Gastroesophageal sphincter (tissue), 4 donors: ENCODE measurements around the gene JAKMIP2. TPM values are rescaled to one million over a fixed set of nuclear protein-coding genes. Genes with fewer than 3 reads are reported as not detected.

Experiments used
- ATAC-seq: fragments of 150-250 bp; one replicate; pipeline ENCODE4 v1.9.1; 2016; ENCODE audit warnings: mild to moderate bottlenecking, moderate library complexity
- H3K27ac ChIP-seq, 4 donors: fragments of 200-600 bp; sonication (generic) in 3 of 4; 1 replicate in 3 of 4; 2 replicates in 1 of 4; pipeline ENCODE4 v1.5.1; 2016 to 2019
- H3K27me3 ChIP-seq: fragments of 200-600 bp; sonication (generic); one replicate; pipeline ENCODE4 v1.5.1; 2019
- H3K36me3 ChIP-seq, 2 donors: fragments of 200-600 bp; sonication (generic); one replicate each; pipeline ENCODE4 v1.5.1; 2019; ENCODE audit warnings: control low read depth in 1 of 2
- H3K4me1 ChIP-seq, 3 donors: fragments of 200-600 bp; sonication (generic); 1 replicate in 2 of 3; 2 replicates in 1 of 3; pipeline ENCODE4 v1.5.1; 2016 to 2019; ENCODE audit warnings: control low read depth in 2 of 3
- H3K4me3 ChIP-seq, 2 donors: fragments of 200-600 bp; sonication (generic); one replicate each; pipeline ENCODE4 v1.5.1; 2019; ENCODE audit warnings: mild to moderate bottlenecking in 1 of 2, moderate library complexity in 1 of 2
- H3K9me3 ChIP-seq, 3 donors: fragments of 200-600 bp; sonication (generic); one replicate each; pipeline ENCODE4 v1.5.1; 2017 to 2019; ENCODE audit warnings: control low read depth in 2 of 3
- EP300 ChIP-seq: sonication (generic); formaldehyde crosslinking; IDR thresholded peaks from one replicate; pipeline ENCODE4 v1.6.1; 2017; ENCODE audit warnings: antibody characterized with exemption, mild to moderate bottlenecking
- POLR2A ChIP-seq, 2 donors: fragments of 450-650 bp; IDR thresholded peaks; one replicate each; pipeline ENCODE4 v1.6.1; 2017; ENCODE audit warnings: antibody characterized with exemption in 2 of 2, mild to moderate bottlenecking in 2 of 2, moderate library complexity in 1 of 2
- POLR2AphosphoS5 ChIP-seq: sonication (generic); formaldehyde crosslinking; IDR thresholded peaks from one replicate; pipeline ENCODE4 v1.6.1; 2017; ENCODE audit warnings: antibody characterized with exemption
- WGBS, 2 donors: methylation state at CpG; one replicate each; pipeline ENCODE4 v1.1.5; 2018; ENCODE audit warnings: low coverage in 1 of 2; 5-methylcytosine and 5-hydroxymethylcytosine counted together
- total RNA-seq, 4 donors: library from RNA; depleted of rRNA; stranded (reverse); fragments of >200 nt; gene quantifications; one replicate each; pipeline ENCODE4 v1.1.0, GENCODE V29; 2016
- TF ChIP-seq, protein P1 (sequence below), 4 experiments: fragments of 200-600 bp in 2 of 4; fragments of 450-650 bp in 2 of 4; sonication (generic) in 1 of 4; IDR thresholded peaks; one replicate each; pipeline ENCODE4 v1.5.1; 2017 to 2019; ENCODE audit warnings: antibody characterized with exemption in 4 of 4, mild to moderate bottlenecking in 2 of 4, moderate library complexity in 2 of 4

Gene JAKMIP2
- total RNA-seq, 4 donors from 2014 or later = 0.62 to 2.3 (median 0.79) TPM

DNA sequence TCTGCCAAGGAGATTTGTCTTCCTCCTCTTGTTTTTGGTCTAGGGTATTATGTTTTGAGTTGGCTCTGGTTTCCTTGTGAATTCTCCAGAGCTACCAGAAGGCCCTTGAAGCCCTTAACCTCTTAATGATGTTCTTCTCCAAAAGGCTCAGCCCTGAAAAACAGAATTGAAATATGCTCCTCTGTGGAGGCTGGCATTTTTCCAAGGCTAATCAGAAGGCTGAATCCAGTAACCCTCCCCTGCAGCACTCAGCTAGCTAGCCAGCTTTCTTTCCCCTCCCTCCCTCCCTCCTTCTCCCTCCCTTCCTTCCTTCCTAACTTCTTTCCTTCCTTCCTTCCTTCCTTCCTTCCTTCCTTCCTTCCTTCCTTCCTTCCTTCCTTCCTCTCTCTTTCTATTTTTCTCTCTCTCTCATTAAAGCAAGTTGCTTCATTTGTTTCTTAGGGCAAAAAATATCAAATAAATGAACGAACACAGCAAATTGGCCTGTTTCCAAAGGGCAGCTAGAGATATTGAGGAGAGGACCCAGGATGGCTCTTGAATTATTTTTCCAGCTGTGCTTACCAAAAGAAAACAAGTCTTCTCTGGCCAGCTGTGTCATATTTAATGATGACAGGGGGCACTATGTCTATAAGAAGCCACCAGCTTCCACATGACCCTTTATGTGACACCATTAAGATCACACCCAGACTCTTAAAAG, 38.7 kb downstream of the JAKMIP2 start:
- Histone ChIP-seq H3K27me3 (no peaks in the 10 kb centered on the region), H3K36me3 (no peaks in the 10 kb centered on the region), H3K4me3 (no peak overlapping the region), H3K27ac (no peak overlapping the region), H3K9me3 (no peaks in the 10 kb centered on the region), H3K4me1 (no peaks in the 10 kb centered on the region)
- 25% methylated on average over 1 of the region's 1 CpG; no CpG with 5 or more reads in 1 of the 2 donors for WGBS, 2 donors
- TF ChIP-seq POLR2A (IDR thresholded peaks at IDR 0.05) (no peak), POLR2AphosphoS5 (no peak)
- TF ChIP-seq, protein P1, sequence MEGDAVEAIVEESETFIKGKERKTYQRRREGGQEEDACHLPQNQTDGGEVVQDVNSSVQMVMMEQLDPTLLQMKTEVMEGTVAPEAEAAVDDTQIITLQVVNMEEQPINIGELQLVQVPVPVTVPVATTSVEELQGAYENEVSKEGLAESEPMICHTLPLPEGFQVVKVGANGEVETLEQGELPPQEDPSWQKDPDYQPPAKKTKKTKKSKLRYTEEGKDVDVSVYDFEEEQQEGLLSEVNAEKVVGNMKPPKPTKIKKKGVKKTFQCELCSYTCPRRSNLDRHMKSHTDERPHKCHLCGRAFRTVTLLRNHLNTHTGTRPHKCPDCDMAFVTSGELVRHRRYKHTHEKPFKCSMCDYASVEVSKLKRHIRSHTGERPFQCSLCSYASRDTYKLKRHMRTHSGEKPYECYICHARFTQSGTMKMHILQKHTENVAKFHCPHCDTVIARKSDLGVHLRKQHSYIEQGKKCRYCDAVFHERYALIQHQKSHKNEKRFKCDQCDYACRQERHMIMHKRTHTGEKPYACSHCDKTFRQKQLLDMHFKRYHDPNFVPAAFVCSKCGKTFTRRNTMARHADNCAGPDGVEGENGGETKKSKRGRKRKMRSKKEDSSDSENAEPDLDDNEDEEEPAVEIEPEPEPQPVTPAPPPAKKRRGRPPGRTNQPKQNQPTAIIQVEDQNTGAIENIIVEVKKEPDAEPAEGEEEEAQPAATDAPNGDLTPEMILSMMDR (IDR thresholded peaks at IDR 0.05) = no peak
- no peak for ATAC-seq

DNA sequence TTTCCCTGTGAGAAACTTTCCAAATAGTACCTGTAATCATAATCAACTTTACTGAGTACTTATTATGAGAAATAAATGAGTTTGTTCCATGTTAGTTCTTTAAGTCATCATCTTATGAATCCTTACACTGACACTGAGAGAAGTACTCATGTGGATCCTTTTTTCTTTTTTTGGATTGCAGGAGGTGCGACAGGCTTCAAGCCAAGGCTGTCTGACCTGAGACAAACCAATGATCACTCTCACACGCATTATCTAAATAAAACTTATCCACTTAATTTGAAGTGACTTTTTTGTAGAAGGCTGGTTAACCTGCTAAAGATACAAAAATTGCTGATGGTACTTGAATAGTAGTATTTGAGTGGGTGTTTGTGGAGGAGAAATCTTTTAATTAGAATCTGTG, 39.5 kb downstream of the JAKMIP2 start:
- no peaks in the 10 kb centered on the region for H3K4me1 ChIP-seq
- no peak overlapping the region for H3K4me3 ChIP-seq
- H3K27me3 ChIP-seq = no peaks in the 10 kb centered on the region
- no peak for ATAC-seq
- H3K9me3 ChIP-seq = no peaks in the 10 kb centered on the region
- no peak overlapping the region for H3K27ac ChIP-seq
- WGBS, 2 donors = 26 to 61% methylated on average over 2 of the region's 2 CpGs
- TF ChIP-seq EP300 (no peak), POLR2A (IDR thresholded peaks at IDR 0.05) (no peak), POLR2AphosphoS5 (no peak)
- TF ChIP-seq, protein P1 (IDR thresholded peaks at IDR 0.05) = no peak
- no peaks in the 10 kb centered on the region for H3K36me3 ChIP-seq

DNA sequence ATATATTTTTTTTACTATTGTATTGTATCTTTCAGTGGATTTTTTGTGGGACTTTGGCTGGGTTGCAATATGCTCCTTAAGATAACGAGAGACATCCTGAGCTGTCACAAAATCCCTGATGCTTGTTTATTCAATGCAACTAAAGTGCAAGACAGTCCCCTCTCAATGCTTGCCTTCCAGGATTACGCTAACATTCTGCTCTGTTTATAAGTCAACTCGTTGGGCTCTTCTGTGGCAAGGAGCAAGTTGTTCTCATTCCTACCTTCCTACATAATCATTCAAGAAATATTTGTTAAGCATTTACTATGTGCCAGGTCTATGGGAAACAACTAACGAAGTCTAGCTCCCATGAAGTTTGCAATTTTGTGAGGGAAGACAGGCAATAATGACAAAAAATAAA, 40.4 kb downstream of the JAKMIP2 start:
- Histone ChIP-seq H3K9me3 (no peaks in the 10 kb centered on the region), H3K36me3 (no peaks in the 10 kb centered on the region), H3K4me3 (no peak overlapping the region), H3K27ac (no peak overlapping the region), H3K4me1 (no peaks in the 10 kb centered on the region), H3K27me3 (no peaks in the 10 kb centered on the region)
- WGBS, 2 donors = 68 to 86% methylated on average over 3 to 4 of the region's 4 CpGs
- TF ChIP-seq, protein P1 (IDR thresholded peaks at IDR 0.05) = no peak
- TF ChIP-seq POLR2A (IDR thresholded peaks at IDR 0.05) = no peak
- ATAC-seq = no peak

DNA sequence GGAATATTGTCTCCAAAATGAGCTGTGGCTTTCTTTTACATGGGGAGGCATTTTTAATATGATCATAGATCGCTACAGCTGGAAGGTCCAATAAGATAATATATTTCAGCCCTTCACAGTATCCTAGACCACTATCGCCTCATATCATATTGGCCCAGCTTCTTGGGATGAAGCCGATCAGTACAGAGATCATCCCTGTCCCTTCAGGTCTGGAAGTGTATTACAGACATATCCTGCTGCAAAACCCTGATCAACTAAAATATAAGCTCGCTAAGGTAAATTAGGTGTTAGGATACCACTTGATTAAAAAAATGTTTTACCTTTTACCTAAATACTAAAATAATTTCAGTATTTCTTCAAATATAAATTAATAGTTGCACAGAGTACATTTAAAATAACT, 41.7 kb downstream of the JAKMIP2 start:
- no peaks in the 10 kb centered on the region for H3K9me3 ChIP-seq
- H3K27ac ChIP-seq = no peak overlapping the region
- H3K36me3 ChIP-seq = no peaks in the 10 kb centered on the region
- WGBS, 2 donors = 94 to 100% methylated on average over 2 to 4 of the region's 4 CpGs
- no peak for ATAC-seq
- no peak for TF ChIP-seq POLR2A (IDR thresholded peaks at IDR 0.05)
- TF ChIP-seq, protein P1 (IDR thresholded peaks at IDR 0.05) = no peak
- TF ChIP-seq EP300 = no peak
- no peak for TF ChIP-seq POLR2AphosphoS5
- H3K27me3 ChIP-seq = no peaks in the 10 kb centered on the region
- H3K4me3 ChIP-seq = no peak overlapping the region
- no peaks in the 10 kb centered on the region for H3K4me1 ChIP-seq

DNA sequence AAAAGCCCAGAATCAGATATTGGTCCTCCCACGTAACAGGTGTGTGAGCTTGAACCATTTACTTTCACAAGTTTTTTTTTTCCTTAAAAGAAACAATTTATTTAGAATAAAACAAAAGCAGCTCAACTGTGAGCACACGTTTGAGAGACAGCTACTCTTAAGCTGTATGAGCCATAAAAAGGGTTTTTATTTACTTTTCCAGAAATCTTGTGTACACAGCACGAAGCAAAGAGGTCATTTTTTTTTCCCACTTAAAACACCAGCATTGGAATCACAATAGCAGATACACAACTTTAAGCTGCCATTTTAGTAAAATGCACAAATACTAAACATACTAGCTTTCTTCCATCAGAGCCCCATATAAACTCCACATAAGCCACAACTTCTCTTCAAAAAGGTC, 44.6 kb downstream of the JAKMIP2 start:
- WGBS, 2 donors = 63 to 72% methylated on average over 3 of the region's 3 CpGs
- Histone ChIP-seq H3K27ac (no peak overlapping the region), H3K4me1 (no peaks in the 10 kb centered on the region), H3K36me3 (no peaks in the 10 kb centered on the region), H3K4me3 (no peak overlapping the region), H3K9me3 (no peaks in the 10 kb centered on the region), H3K27me3 (no peaks in the 10 kb centered on the region)
- no peak for ATAC-seq
- TF ChIP-seq EP300 (no peak), POLR2AphosphoS5 (no peak), POLR2A (IDR thresholded peaks at IDR 0.05) (no peak)
- TF ChIP-seq, protein P1 (IDR thresholded peaks at IDR 0.05) = no peak
